Fibroblast of lung (primary cell): ENCODE results near the gene COL4A2. TPM values are rescaled to one million over a fixed set of nuclear protein-coding genes. Genes with fewer than 3 reads are reported as not detected.

Source experiments
- DNase-seq, 2 donors: peaks; one replicate each; pipeline versions ENCODE4 v3.0.0 to v3.0.0-alpha.2; 2010; ENCODE audit warnings: low read depth in 2 of 2
- H2AFZ ChIP-seq: 2 replicates; pipeline ENCODE4 v1.5.1; 2012; ENCODE audit warnings: low read length, control low read depth, inconsistent platforms
- H3K27ac ChIP-seq: 2 replicates; pipeline ENCODE4 v1.5.1; 2011; ENCODE audit warnings: low read length, control low read depth; ENCODE audit not compliant: insufficient read depth
- H3K27me3 ChIP-seq: 2 replicates; pipeline ENCODE4 v1.5.1; 2011; ENCODE audit warnings: mild to moderate bottlenecking, low read length; ENCODE audit not compliant: control insufficient read depth, insufficient read depth
- H3K36me3 ChIP-seq: 2 replicates; pipeline ENCODE4 v1.5.1; 2011; ENCODE audit warnings: low read length; ENCODE audit not compliant: control insufficient read depth, insufficient read depth
- H3K4me1 ChIP-seq: 2 replicates; pipeline ENCODE4 v1.5.1; 2011; ENCODE audit warnings: low read length; ENCODE audit not compliant: control insufficient read depth, insufficient read depth; ENCODE audit errors: extremely low read depth
- H3K4me2 ChIP-seq: 2 replicates; pipeline ENCODE4 v1.5.1; 2011; ENCODE audit warnings: low read length, control low read depth; ENCODE audit not compliant: insufficient read depth; ENCODE audit errors: extremely low read depth
- H3K4me3 ChIP-seq, 4 experiments: fragments of 200-600 bp in 1 of 4; sonication (generic) in 1 of 4; replicated peaks in 1 of 4; 2 replicates each; pipeline ENCODE4 v1.5.1; 2011 to 2016; ENCODE audit warnings: low read length in 4 of 4, low read depth in 3 of 4, mild to moderate bottlenecking in 3 of 4, control low read depth in 2 of 4, inconsistent platforms in 1 of 4, mixed read lengths in 1 of 4; ENCODE audit not compliant: insufficient read depth in 1 of 4; ENCODE audit errors: control extremely low read depth in 1 of 4
- H3K79me2 ChIP-seq: 2 replicates; pipeline ENCODE4 v1.5.1; 2012; ENCODE audit warnings: mild to moderate bottlenecking, low read length, inconsistent platforms; ENCODE audit not compliant: control insufficient read depth, insufficient read depth
- H3K9ac ChIP-seq: 2 replicates; pipeline ENCODE4 v1.5.1; 2011; ENCODE audit warnings: mild to moderate bottlenecking, low read length, control low read depth; ENCODE audit not compliant: insufficient read depth
- H3K9me3 ChIP-seq: 2 replicates; pipeline ENCODE4 v1.5.1; 2012; ENCODE audit warnings: low read depth, low read length; ENCODE audit not compliant: control insufficient read depth, insufficient read depth
- H4K20me1 ChIP-seq: 2 replicates; pipeline ENCODE4 v1.5.1; 2011; ENCODE audit warnings: low read length; ENCODE audit not compliant: control insufficient read depth, insufficient read depth; ENCODE audit errors: extremely low read depth
- CTCF ChIP-seq, 2 donors: IDR thresholded peaks in 1 of 2; conservative IDR thresholded peaks in 1 of 2; 1 replicate in 1 of 2; 2 replicates in 1 of 2; pipeline ENCODE4 v1.5.1; 2011 to 2012; ENCODE audit warnings: low read length in 2 of 2, control low read depth in 1 of 2, inconsistent platforms in 1 of 2, low read depth in 1 of 2, mild to moderate bottlenecking in 1 of 2
- EZH2 ChIP-seq: IDR thresholded peaks from 2 replicates; pipeline ENCODE4 v1.5.1; 2012; ENCODE audit warnings: low read length, control low read depth, mild to moderate bottlenecking; ENCODE audit errors: missing control alignments
- polyA plus RNA-seq, 2 donors: library from polyadenylated mRNA; depleted of rRNA in 1 of 2; stranded (reverse) in 1 of 2; unstranded in 1 of 2; fragments of >200 nt; gene quantifications; 2 replicates each; pipeline ENCODE4 v1.2.1, GENCODE V29; 2011 to 2012; ENCODE audit warnings: missing spikeins in 1 of 2
- total RNA-seq: library from RNA; depleted of rRNA; stranded (reverse); fragments of >200 nt; gene quantifications from 2 replicates; pipeline ENCODE4 v1.2.1, GENCODE V29; 2014

The COL4A2 gene
- total and polyA plus RNA-seq, 2 donors (not counting 1 experiment from before 2014, with no cell fraction given) = 93.1 to 463 TPM

- no peaks in the 10 kb centered on the region for H3K9me3 ChIP-seq
- peaks cover 23% of the 10 kb centered on the region for H3K4me1 ChIP-seq
- no peak overlapping the region for H3K4me3 ChIP-seq
- no peaks in the 10 kb centered on the region for H4K20me1 ChIP-seq
- TF ChIP-seq EZH2 (no peak), CTCF (conservative IDR thresholded peaks at IDR 0.05 in 1 of 2, IDR thresholded peaks at IDR 0.05 in 1 of 2; ENCODE audit: low read depth in 1 of 2, low read length in 2 of 2) (no peak)
- no peak overlapping the region for H2AFZ ChIP-seq
- H3K36me3 ChIP-seq = no peaks in the 10 kb centered on the region
- no peak for DNase-seq
- H3K27me3 ChIP-seq = no peaks in the 10 kb centered on the region
- peaks cover 69% of the 10 kb centered on the region for H3K79me2 ChIP-seq
- H3K27ac ChIP-seq = no peak overlapping the region
- H3K9ac ChIP-seq = no peak overlapping the region
- no peak overlapping the region for H3K4me2 ChIP-seq
Observed at GRCh38 chr13:110268576-110269185, 38.4 kb upstream of the COL4A2 start.

GRCh38 chr13:110269509-110270185, 37.4 kb upstream of the COL4A2 start:
- no peaks in the 10 kb centered on the region for H3K36me3 ChIP-seq
- no peak for TF ChIP-seq CTCF (conservative IDR thresholded peaks at IDR 0.05 in 1 of 2, IDR thresholded peaks at IDR 0.05 in 1 of 2; ENCODE audit: low read depth in 1 of 2, low read length in 2 of 2)

GRCh38 chr13:110270507-110270906, 36.6 kb upstream of the COL4A2 start:
- no peak for DNase-seq
- no peaks in the 10 kb centered on the region for H3K27me3 ChIP-seq
- no peak for TF ChIP-seq EZH2
- no peak for TF ChIP-seq CTCF (conservative IDR thresholded peaks at IDR 0.05 in 1 of 2, IDR thresholded peaks at IDR 0.05 in 1 of 2; ENCODE audit: low read depth in 1 of 2, low read length in 2 of 2)
- H4K20me1 ChIP-seq = no peaks in the 10 kb centered on the region
- H3K79me2 ChIP-seq = peaks cover 71% of the 10 kb centered on the region
- H3K9me3 ChIP-seq = no peaks in the 10 kb centered on the region
- H3K27ac ChIP-seq = no peak overlapping the region
- no peaks in the 10 kb centered on the region for H3K36me3 ChIP-seq
- H2AFZ ChIP-seq = no peak overlapping the region
- peaks cover 13% of the 10 kb centered on the region for H3K4me1 ChIP-seq
- no peak overlapping the region for H3K9ac ChIP-seq
- no peak overlapping the region for H3K4me3 ChIP-seq
- H3K4me2 ChIP-seq = no peak overlapping the region

More at GRCh38 chr13:110269509-110270185, 37.4 kb upstream of the COL4A2 start:
- Histone ChIP-seq H3K4me2 (no peak overlapping the region), H3K9ac (no peak overlapping the region), H3K79me2 (peaks cover 74% of the 10 kb centered on the region), H2AFZ (no peak overlapping the region), H3K9me3 (no peaks in the 10 kb centered on the region), H4K20me1 (no peaks in the 10 kb centered on the region), H3K27ac (no peak overlapping the region), H3K4me1 (peaks cover 18% of the 10 kb centered on the region), H3K4me3 (no peak overlapping the region), H3K27me3 (no peaks in the 10 kb centered on the region)
- DNase-seq = no peak
